Aorta (tissue), 5 donors: ENCODE data around the gene CKM. TPM values are rescaled to one million over a fixed set of nuclear protein-coding genes. Genes with fewer than 3 reads are reported as not detected.

Experiments
- ATAC-seq: fragments of 200-7000 bp; cut with Tn5 transposase; one replicate; pipeline ENCODE4 v1.9.1; 2022; ENCODE audit warnings: moderate library complexity; ENCODE audit not compliant: low FRiP score
- DNase-seq, 2 donors: peaks; one replicate each; pipeline ENCODE4 v3.0.0-alpha.2; 2020
- H3K27ac ChIP-seq, 2 donors: one replicate each; pipeline ENCODE4 v1.5.1; 2013; ENCODE audit warnings: low read length in 2 of 2, mild to moderate bottlenecking in 2 of 2, moderate library complexity in 2 of 2, control low read depth in 1 of 2, inconsistent platforms in 1 of 2, low read depth in 1 of 2
- H3K27me3 ChIP-seq, 2 donors: one replicate each; pipeline ENCODE4 v1.6.1; 2013; ENCODE audit warnings: control low read depth in 1 of 2, low read length in 1 of 2, mild to moderate bottlenecking in 1 of 2, moderate library complexity in 1 of 2; ENCODE audit not compliant: insufficient read depth in 2 of 2, control insufficient read depth in 1 of 2
- H3K36me3 ChIP-seq, 2 donors: one replicate each; pipeline ENCODE4 v1.6.1; 2013; ENCODE audit warnings: control low read depth in 1 of 2, low read length in 1 of 2, mild to moderate bottlenecking in 1 of 2; ENCODE audit not compliant: insufficient read depth in 2 of 2, control insufficient read depth in 1 of 2
- H3K4me1 ChIP-seq, 2 donors: one replicate each; pipeline ENCODE4 v1.6.1; 2013; ENCODE audit warnings: low read length in 2 of 2, control low read depth in 1 of 2, mild to moderate bottlenecking in 1 of 2, moderate library complexity in 1 of 2; ENCODE audit not compliant: insufficient read depth in 2 of 2, control insufficient read depth in 1 of 2
- H3K4me3 ChIP-seq, 2 donors: one replicate each; pipeline ENCODE4 v1.5.1; 2013; ENCODE audit warnings: low read length in 2 of 2, control low read depth in 1 of 2, mild to moderate bottlenecking in 1 of 2
- H3K9me3 ChIP-seq: one replicate; pipeline ENCODE4 v1.6.1; 2013; ENCODE audit warnings: mild to moderate bottlenecking, low read length; ENCODE audit not compliant: control insufficient read depth
- WGBS, 2 donors: extraction: QIAGEN DNeasy Blood & Tissue Kit; methylation state at CpG; one replicate each; pipeline ENCODE4 v1.1.7; 2013; 5-methylcytosine and 5-hydroxymethylcytosine counted together
- intact Hi-C, 2 donors: fragments of 100-400 bp; cut with DNase I; formaldehyde crosslinking; loops; one replicate each; pipeline versions ENCODE4 v1.14.2 to v1.15.0; 2022
- long read RNA-seq, 2 donors: library from polyadenylated mRNA; unstranded; transcript quantifications; one replicate each; pipeline ENCODE4 v2.0.0, GENCODE V29; 2020 to 2021
- polyA plus RNA-seq, 2 donors: library from polyadenylated mRNA; stranded (reverse); fragments of 200-250 nt; gene quantifications; one replicate each; pipeline ENCODE4 v1.2.3, GENCODE V29; 2013
- total RNA-seq, 2 donors: library from RNA; stranded (reverse); fragmentation: NEBNext Ultra II Directional; extraction: Animal tissue kit (Norgen Biotek cat#: 25700); gene quantifications; one replicate each; pipeline ENCODE4 v1.2.1, GENCODE V29; 2021
- donor health status: healthy with polysubstance abuse.
- donor health status: Bipolar disorder and iron deficiency.
- donor health status: DM: no; HTN: no; CAD: no.
- donor health status: DM: no; HTN: no; CAD: no.
- donor health status: DM: yes; HTN: yes; CAD: no.

Gene CKM
- total RNA-seq (not detected), polyA plus RNA-seq (1 to 10 TPM; 1.2 to 6.4 TPM)
- long read RNA-seq, donor 1, result 0 reads
- long read RNA-seq, donor 2, partial matches to known transcripts, result 2 of 5 reads
- long read RNA-seq, donor 2, other reads (novel, unspliced or antisense), result 0 of 5 reads

DNA sequence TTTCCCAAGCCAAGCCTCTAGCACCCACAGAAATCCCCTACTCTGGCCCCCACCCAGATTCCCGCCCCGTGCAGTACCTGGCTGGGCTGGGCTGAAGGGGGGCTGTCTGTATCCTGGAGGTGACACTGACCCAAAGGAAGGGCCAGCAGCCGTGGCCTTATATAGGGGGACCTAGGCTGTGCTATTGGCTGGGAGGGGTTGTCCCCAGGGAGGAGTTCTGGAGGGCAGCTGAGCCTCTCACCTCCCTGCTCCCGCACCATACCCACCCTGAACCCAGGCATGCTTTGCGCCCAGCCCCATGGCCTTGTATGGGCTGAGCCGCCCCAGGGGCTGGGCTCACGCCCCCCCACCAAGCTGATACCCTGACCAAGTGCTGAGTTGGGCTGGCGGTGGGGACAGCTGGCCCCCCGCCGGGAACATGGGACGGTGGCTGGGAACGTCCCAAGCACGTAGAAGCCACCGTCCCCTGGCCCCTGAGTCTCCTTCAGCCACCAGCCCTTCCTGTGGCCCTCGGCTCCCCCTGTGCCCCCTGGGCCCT lies at the start of gene CKM:
Gene CKM, minus strand, starts transcription at position 132 of the 538 bp plus-strand sequence. CDS start 3,162 bp downstream, outside the sequence.
- 54 to 60% methylated on average over 15 of the region's 15 CpGs for WGBS, 2 donors
- DNase-seq (no peak), ATAC-seq (peak; percentile 22)
- Histone ChIP-seq H3K4me1 (no peaks in the 10 kb centered on the region), H3K27ac (no peak within 1 kb of the TSS), H3K4me3 (no peak within 1 kb of the TSS), H3K36me3 (no peaks in the 10 kb centered on the region), H3K27me3 (no peaks in the 10 kb centered on the region), H3K9me3 (no peaks in the 10 kb centered on the region)
- intact Hi-C loops, result no loop called here

DNA sequence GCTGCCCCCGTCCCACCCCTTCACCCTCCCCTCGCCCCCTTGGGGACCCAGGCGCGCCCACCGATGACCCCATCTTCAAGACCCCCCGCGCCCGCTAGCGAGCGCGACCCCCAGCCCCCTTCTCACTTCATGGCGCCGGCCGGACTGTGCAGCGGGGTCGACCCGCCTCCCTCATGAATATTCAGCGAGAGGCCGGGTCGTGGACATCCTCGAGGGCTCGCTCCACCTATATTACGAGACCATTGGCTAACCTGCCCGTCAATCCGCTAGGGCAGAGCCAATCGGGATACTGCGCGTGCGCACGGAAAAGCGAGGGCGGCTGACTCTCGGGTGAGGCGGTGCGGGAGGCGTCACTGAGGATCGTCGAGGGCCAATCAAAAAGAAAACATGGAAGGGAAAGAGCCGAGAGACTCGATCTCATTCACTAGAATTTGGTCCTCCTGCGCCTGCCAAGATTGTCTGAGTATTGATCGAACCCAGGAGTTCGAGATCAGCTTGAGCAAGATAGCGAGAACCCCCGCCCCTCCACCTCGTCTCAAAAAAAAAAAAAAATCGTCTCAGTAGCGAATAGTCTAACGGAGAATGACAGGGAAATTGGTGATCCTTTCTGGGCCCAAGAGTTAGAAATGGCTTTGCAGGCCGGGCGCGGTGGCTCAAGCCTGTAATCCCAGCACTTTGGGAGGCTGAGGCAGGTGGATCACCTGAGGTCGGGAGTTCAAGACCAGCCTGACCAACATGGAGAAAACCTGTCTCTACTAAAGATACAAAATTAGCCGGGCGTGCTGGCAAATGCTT lies 47.9 kb upstream of the CKM start, which contains the start of gene ERCC2:
Gene ERCC2, minus strand, starts transcription at position 164 of the 795 bp plus-strand sequence. Its CDS starts 33 bp downstream, at position 131.
- ATAC-seq (peak; percentile 98), DNase-seq (peak; percentile 99 to 100)
- H3K4me3 ChIP-seq, result peak within 1 kb of the TSS; percentile 39 to 87
- H3K27me3 ChIP-seq, result no peaks in the 10 kb centered on the region
- H3K4me1 ChIP-seq, result no peaks in the 10 kb centered on the region
- WGBS, 2 donors, result 4% methylated on average over 55 of the region's 55 CpGs
- intact Hi-C loops, result no loop called here
- no peaks in the 10 kb centered on the region for H3K36me3 ChIP-seq
- H3K9me3 ChIP-seq, result no peaks in the 10 kb centered on the region
- H3K27ac ChIP-seq, result peak within 1 kb of the TSS in 1 of 2 donors; percentile 39

DNA sequence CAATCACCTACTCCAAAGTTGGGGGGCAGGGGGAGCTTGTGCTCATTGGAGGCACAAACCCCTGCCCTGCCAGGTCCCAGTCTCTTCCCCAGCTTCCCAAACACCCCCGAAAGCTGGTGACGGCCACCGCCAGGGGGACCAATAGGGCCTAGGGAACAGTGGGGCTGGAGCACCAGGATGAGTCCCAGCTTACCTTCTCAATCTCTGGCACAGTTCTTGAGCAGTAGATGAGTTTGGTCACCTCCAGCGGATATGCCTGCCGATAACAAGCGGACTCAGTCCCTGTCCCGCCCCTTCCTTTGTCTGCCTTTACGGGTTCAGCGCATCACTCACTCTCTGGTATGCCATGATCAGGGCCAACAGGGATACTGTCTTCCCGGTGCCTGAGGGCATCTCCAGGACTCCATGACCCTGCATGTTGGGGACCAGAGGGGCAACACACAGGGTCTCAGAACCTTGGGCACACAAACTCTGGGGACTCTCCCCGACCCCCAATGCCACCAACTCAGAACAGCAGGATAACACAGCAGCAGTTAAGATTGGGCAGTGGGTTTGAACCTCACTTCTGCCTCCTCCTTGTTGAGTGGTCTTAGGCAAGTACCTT lies 46.2 kb upstream of the CKM start:
- intact Hi-C loops, result no loop called here
- no peaks in the 10 kb centered on the region for H3K36me3 ChIP-seq
- no peak overlapping the region for H3K4me3 ChIP-seq
- DNase-seq, result no peak
- no peak overlapping the region for H3K27ac ChIP-seq
- no peaks in the 10 kb centered on the region for H3K27me3 ChIP-seq
- ATAC-seq, result no peak
- H3K9me3 ChIP-seq, result no peaks in the 10 kb centered on the region
- WGBS, 2 donors, result 93 to 97% methylated on average over 11 of the region's 11 CpGs
- no peaks in the 10 kb centered on the region for H3K4me1 ChIP-seq

DNA sequence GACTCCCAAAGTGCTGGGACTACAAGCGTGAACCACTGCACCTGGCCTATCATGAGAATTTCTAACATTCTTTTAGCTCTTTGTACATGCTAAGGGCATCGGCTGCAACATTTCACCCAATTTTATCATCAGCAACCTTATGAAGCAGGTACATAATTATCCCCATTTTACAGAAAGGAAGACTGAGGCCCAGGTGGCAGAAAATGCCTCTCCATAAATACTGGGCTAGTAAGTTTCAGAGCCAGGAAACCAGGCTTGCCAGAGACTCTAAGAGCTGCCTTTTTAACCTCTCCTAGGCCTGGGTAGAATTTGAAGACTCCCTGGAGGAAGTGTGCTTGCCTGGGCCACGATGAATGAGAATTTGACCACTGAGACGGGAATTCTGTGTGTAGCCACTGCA lies 45.5 kb upstream of the CKM start:
- WGBS, 2 donors, result 92 to 94% methylated on average over 4 of the region's 4 CpGs
- intact Hi-C loops, result no loop called here
- Histone ChIP-seq H3K4me3 (no peak overlapping the region), H3K4me1 (no peaks in the 10 kb centered on the region), H3K36me3 (no peaks in the 10 kb centered on the region), H3K9me3 (no peaks in the 10 kb centered on the region), H3K27ac (no peak overlapping the region), H3K27me3 (no peaks in the 10 kb centered on the region)
- DNase-seq, result no peak
- no peak for ATAC-seq

DNA sequence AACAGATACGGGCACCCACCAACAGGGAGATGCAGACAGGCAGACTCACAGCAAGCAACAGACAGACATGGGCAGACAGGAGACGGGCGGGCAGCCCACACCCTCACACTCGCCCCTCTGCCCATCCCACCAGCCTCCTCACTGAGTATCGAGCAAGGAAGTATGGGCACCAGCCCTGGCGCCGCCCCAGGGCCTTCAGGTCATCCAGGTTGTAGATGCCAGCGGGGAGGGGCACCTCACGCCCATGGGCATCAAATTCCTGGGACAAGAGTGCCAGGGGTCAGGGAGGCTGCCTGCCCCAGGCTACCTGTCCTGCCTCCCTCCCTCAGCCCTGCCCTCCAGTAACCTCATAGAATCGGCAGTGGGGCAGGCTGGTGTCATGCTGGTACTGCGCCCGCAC lies 42.0 kb upstream of the CKM start:
- no peak for DNase-seq
- Histone ChIP-seq H3K27ac (no peak overlapping the region), H3K27me3 (no peaks in the 10 kb centered on the region), H3K4me1 (no peaks in the 10 kb centered on the region), H3K4me3 (no peak overlapping the region), H3K9me3 (no peaks in the 10 kb centered on the region), H3K36me3 (no peaks in the 10 kb centered on the region)
- WGBS, 2 donors, result 89% methylated on average over 12 of the region's 12 CpGs
- no peak for ATAC-seq
- intact Hi-C loops, result no loop called here

DNA sequence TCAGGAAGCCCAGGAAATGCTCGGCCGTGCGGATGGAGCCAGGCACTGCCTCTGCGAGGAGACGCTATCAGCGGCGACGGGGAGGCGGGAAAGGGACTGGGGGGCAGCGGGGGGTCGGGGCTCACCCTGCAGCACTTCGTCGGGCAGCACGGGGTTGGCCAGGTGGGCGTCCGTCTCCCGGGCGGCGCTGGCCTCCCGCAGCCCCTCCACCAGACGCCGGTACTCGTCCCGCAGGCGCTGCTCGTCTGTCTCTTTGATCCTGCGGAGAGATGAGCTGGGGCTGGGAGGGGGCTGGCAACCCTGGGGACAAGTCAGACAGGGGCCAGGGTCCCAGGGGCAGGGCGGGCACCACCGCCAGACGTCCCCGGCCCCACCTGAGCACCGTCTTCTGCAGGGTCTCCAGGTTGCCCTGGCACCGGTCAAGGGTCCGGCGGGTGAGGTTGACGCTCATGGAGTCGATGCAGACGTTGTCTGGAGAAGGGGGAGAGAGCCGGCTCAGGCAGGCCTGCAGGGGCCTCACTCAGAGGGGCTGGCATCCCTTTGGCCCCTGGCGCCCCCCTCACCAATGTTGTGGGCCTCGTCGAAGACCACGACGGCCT lies 41.3 kb upstream of the CKM start:
- WGBS, 2 donors, result 93 to 95% methylated on average over 42 to 44 of the region's 44 CpGs
- ATAC-seq, result peak; percentile 19

DNA sequence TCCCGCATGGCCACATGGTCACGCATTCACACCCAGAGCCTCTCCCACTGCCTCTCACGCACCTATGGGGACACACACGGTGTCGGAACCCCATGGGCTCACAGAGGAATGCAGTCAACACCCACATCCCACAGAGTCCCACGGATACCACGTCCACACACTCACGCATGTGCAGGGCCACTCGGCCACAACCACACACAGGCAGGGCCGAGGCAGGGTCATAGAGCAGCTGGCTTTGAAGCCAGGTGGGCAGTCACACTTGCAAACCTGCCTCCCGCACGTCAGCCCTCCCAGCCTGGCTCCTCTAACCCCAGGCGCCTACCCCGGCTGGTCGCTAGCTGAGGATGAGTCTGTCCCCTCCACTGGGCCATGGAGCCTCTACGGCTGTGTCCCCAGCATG lies 39.6 kb upstream of the CKM start:
- Histone ChIP-seq H3K27me3 (no peaks in the 10 kb centered on the region), H3K36me3 (no peaks in the 10 kb centered on the region), H3K4me3 (no peak overlapping the region), H3K4me1 (no peaks in the 10 kb centered on the region), H3K9me3 (no peaks in the 10 kb centered on the region), H3K27ac (no peak overlapping the region)
- DNase-seq (no peak), ATAC-seq (no peak)
- intact Hi-C loops, result no loop called here
- 89 to 92% methylated on average over 16 of the region's 16 CpGs for WGBS, 2 donors

More for the DNA sequence above, 41.3 kb upstream of the CKM start:
- no peaks in the 10 kb centered on the region for H3K9me3 ChIP-seq
- H3K4me3 ChIP-seq, result no peak overlapping the region
- intact Hi-C loops, result no loop called here
- DNase-seq, result no peak
- no peaks in the 10 kb centered on the region for H3K27me3 ChIP-seq
- no peaks in the 10 kb centered on the region for H3K4me1 ChIP-seq
- H3K36me3 ChIP-seq, result no peaks in the 10 kb centered on the region
- no peak overlapping the region for H3K27ac ChIP-seq

DNA sequence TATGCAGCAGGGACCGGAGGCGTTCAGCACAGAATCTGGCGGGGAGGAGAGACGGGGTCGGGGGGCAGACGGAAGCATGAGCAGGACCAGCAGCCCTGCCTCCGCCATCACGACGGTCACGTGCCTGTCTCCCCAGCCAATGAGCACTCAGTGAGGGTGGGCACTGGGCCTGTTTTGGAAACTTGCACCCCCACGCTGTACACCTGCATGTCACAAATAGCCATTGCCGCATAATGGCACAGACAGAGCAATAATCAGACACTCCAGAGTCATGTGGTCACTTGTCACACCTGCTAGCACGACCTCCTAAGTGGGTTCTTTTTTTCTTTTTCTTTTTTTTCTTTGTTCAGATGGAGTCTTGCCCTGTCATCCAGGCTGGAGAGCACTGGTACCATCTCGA lies 38.9 kb upstream of the CKM start:
- intact Hi-C loops, result no loop called here
- ATAC-seq (no peak), DNase-seq (no peak)
- Histone ChIP-seq H3K36me3 (no peaks in the 10 kb centered on the region), H3K9me3 (no peaks in the 10 kb centered on the region), H3K4me1 (no peaks in the 10 kb centered on the region), H3K27ac (no peak overlapping the region), H3K27me3 (no peaks in the 10 kb centered on the region), H3K4me3 (no peak overlapping the region)
- 93% methylated on average over 14 of the region's 14 CpGs for WGBS, 2 donors
